ENCODE data around the gene STK24.

STK24 gene

DNA sequence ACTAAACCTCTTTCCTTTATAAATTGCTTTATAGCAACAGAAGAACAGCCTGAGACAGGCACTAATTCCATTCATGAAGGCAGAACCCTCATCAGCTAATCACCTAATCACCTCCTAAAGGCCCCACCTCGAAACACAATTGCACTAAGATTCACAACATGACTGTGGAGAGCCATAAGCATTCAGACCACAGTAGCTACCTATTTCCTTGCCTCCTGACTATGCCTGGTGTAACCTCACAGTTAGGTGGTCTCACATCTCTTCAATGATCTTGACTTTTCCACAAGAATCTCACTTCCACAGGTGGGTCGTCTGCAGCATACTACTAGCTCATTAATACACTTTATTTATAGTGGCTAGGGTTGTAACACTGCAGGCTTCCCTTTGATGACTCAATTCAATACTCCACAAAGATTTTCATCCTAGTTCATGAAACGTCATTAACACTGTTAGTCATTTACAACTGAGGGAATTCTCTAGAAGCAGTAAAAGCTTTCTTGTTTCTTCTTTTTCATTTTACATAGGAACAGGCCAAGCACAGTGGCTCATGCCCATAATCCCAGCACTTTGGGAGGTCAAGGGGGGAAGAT is 27.1 kb downstream of the STK24 start:
- no peak for DNase-seq

DNA sequence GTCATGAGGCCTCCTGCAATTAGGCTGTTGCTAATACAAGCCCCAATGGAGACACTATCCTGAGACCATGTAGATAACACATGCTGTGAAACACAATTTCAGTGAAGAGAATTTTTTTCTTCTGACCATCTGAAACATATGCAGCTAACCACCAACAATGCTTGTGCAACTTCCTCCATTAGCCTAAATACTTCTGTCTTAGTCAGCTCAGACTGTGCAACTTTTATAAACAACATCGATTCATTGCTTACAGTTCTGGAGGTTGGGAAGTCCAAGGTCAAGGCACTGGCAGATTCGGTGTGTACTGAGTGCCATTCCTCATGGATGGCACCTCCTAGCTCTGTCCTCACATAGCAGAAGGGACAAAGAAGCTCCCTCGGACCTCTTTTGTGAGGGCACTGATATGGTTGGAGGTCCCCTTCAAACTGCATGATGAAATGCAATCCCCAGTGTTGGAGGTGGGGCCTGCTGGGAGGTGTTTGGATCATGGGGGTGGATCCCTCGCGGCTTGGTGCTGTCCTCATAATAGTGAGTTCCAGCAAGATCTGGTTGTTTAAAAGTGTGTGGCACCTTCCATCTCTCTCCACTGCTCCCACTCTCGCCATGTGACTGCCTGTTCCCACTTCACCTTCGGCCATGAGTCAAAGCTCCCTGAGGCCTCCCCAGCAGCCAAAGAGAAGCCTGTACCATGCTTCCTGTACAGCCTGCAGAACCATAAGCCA is 27.7 kb downstream of the STK24 start:
- no peak for DNase-seq

DNA sequence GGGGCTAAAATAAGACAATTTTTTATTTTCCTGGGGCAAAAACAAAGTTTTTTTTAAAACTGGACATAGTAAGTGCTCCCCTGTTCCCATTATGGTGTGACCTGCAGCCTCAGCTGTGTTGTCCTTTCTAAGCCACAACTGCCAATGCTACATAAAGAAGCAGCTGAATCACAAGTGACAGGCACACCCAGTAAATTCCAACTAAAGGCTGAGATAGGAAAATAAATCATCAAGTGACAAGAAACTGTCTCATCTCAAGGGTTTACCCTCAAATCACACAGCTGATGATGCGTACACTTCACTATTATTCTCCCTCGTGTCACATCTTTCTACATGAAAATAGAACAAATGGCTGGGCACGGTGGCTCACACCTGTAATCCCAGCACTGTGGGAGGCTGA is 28.7 kb downstream of the STK24 start:
- DNase-seq, result no peak

DNA sequence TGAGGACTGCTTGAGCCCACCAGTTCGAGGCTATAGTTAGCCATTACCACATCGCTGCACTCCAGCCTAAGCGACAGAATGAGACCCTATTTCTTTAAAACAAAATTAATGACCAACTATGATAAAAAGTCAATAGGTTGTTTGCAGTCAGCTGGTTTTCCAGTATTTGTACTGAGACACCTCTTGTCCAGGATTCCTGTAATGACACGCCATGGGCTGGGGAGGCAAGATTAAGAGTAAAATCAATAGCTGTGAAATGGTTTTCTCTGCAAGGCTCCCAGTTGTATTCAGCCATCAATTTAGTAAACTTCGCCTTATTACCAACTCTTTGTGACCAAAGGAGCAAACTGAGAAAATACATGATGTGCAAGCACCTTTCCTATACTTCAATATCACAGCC is 29.5 kb downstream of the STK24 start:
- DNase-seq, result no peak

DNA sequence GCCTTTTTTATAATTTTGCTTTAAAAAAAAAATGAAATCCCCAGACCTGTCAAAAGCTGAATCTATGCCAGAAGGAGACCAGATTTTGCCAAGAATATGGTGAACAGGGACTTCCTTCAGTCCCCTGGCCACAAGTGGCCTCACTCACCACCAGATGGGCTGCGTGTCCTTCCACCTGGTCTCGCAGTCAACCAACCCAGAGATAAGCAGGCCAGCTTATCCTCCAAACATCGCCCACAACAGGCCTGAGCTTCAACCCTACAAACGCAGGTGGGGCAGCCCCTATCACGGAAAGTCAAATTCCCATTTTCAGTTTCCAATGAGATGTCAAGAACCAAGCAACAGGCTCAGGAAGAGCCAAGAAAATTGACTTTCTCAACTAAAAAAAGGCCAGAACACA is 30.5 kb downstream of the STK24 start:
- DNase-seq, result no peak

DNA sequence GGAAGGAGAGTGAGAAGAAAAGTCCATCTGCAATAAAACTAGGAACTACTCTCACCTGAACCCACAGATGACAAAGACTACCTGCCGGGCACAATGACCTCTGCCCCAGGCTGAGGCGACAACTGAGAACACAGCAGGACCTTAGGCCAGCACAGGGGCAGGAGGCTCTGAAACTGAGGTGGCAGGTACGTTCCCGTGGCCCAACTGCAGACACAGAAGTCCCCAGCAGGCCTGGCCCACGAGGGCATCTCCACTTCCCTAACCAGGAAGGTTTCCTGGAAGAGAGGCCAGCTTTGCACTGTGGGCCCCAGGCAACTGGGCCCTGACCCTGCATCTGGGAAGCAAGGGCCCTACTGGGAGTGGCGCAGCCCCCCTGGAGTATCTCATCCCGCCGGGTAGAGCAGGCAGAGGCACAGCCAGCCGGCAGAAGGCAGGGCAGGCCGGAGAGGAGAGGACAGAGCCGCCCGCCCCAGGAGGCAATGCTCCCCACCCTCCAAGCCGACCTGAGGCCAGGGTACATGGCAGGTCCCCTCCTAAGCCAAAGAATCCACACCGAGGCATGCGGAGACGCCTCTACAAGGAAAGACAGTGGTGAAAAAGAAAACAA is 32.7 kb downstream of the STK24 start:
- DNase-seq, result no peak

DNA sequence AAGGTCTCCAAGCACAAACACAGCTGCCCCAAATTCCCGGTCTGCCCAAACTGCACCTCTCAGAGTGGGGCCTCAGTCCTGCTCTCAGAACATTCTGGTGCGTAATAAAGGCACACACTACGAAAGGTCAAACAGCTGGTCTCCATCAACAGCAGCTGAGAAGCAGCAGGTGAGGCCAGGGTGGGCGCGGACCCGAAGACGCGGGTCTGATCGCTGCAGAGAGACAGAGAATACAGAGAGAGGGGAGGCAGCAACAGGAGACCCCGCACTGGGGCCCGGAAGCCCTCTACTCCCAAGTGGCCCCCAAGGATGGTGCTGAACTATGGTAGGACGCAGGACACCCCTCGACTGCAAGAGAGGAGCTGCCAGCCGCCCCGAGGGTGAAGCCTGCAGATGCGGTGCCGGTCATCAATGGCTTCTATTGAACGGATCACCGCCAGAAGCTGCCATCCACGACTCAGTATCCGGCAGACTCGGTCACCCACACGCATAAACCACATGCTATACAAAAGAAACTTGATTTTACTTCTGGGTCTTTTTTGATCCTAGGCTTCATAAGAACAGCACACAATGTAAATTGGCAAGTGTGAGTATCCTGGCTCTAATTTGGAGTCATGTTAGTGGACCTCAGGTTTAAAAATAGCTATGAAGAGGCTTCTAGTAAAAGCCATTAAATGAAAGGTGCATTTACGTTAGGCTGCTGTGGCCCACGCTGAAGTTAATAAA is 33.4 kb downstream of the STK24 start:
- DNase-seq, result no peak

DNA sequence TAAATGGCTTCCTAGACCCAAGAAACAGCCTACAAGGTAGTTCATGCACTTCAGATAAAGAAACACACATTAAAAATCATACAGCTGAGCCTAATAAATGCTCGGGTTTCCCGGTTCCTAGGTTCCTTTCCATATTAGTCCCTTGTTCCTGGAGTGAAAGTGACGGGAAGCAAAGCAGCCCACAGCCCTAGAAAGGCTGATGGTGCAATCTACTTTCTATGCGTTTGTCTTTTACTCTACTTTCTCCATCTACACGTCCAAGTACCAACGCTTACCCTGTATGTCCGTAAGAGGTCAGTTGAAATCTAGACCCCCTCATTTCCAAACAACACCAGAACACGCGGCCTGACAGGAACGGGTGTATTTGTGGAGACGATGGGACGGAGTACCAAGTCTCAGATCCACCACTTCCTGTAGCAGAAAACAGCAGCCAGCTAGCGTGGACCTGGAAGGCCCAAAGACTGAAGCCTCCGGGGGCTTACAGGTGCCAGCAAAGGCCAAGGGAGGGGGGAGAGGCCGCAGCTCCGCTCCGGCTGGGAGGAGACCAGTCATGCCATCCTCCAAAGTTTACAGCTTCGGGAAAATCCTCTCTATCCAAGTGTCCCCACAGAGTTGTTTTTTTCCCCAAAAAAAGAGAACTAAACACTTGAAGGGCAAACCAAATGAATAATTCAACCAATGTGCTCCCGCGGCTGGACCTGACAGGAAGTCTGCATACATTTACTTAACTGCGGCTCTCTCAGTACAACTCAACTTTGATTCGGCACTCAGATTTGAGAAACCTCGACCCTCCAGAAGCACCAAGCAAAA is 34.1 kb downstream of the STK24 start:
- DNase-seq, result no peak

DNA sequence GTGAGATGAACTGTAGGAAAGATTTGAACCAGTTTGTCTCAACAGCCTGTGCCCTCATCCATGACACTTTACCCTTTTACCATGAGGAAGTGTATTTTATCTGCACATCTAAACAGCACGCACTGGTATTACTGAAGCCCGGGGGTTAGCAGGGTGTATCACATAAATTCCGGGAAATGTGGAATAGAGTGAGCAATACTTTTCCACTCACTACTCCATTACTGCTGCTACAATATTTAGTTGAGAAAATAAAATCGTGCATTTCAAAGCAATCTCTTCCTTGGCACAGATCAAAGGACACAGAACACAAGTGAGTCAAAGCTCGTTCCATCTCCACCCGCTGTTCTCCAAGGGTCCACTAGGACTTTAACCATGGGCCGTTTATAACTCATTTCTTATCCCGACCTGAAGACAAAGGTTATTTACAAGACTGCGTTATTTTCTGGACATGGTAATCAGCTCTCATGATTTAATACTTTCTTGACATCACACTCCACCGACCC is 35.2 kb downstream of the STK24 start:
- DNase-seq, result no peak

DNA sequence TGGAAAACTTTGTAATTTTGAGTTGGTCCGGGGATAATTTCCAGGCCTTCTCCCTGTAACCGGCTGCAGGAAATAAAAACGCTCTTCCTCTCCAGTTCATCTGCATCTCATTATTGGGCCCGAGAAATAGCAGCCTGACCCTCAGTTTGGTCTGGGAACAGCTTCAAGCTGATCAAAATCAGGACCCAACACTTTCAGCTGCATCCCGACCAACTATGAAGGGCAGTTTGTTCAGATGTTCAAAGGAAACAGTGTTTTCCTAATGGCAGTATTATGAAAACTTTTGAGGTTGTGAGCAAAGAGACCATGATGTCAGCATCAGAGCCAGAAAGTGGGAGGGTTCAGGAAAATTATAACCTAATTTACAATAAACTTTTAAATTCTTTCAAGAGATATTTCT is 35.7 kb downstream of the STK24 start:
- no peak for DNase-seq

DNA sequence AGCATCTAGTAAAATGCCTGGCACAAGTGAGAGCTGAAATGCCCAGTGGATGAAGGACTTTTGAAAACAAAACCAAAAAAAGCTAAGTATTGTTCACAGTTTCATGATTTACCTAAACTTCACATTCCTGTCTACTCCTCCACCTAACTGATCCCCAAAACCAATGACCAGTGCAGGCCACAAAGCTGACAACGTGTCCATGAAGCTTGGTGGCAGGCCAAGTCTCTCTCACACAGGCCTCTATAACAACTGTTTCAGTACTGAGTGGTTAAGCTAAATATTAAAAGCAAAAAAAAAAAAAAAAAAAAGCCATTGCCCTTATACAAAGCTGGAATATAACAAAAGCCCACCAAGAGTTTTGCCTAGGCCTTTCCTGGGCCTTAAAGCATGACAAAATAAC is 36.4 kb downstream of the STK24 start:
- no peak for DNase-seq

DNA sequence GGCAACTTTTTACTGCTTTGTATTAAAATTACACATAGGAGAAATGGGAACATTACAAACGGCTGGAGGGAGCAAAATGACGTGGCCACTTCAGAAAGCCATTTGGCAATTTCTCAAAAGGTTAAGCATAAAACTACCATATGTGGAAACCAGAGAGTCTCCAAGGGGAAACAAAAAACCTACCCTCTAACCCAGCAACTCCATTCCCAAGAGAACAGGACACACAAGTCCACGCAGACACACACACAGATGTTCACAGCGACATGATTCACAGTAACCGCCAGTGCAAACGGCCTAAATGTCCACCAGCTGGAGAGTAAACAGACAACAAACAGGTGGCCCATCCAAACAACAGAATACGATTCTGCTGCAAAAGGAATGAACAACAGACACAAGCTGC is 37.2 kb downstream of the STK24 start:
- no peak for DNase-seq

DNA sequence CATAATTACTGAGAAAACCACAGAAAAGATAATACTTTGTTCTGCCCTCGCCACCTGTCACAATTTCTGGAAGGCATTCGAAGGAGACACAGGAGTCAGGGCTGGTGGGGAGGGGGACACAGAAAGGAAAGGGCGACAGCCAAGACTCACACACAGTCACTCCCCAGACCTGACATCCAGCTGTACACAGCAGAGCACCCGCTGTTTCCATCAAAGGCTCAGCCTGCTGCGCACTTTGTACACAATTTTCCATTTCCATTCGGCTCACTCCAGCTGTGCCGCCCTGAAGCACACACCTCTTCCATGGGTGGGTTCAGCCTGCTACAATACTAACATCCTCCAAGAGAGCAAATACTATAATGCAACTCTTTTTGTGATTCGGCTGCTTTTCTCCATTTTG is 38.0 kb downstream of the STK24 start:
- DNase-seq, result no peak

DNA sequence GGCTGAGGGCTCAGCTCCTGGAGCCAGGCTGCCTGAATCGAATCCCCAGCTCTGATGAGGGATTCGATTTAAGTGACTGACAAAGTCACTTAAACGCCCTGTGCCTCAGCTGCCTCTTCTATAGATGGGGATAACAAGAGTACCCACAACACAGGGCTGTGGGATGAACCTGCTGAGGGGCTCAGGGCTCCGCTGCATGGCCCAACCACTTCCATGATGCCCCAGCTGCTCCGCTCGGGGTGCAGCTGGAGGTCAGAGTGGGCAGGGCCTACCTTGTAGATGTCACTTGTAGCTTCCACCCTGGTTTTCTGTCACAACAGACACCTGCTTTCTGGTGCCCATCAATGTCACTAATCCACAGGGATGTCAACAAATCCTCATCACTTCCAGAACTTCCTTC is 39.2 kb downstream of the STK24 start:
- DNase-seq, result no peak

DNA sequence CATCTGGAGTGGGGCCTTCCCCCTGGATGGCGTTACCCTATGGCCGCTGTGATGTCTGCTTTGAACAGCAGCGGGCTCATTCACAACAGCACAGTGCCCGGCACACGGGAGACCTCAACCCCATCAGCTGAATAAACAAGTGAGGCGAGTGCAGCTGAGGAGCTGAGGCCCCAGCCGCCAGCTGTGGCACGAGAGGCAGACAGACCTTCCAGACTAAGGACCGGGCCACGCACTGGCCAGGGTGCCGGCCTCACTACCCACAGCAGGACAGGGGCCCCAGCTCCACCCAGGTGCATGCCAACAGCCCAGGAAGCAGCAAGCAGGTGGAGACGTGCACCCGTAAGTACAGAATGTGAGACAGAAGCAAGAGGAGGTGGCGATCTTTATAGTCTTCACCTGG is 39.6 kb downstream of the STK24 start:
- DNase-seq, result no peak

DNA sequence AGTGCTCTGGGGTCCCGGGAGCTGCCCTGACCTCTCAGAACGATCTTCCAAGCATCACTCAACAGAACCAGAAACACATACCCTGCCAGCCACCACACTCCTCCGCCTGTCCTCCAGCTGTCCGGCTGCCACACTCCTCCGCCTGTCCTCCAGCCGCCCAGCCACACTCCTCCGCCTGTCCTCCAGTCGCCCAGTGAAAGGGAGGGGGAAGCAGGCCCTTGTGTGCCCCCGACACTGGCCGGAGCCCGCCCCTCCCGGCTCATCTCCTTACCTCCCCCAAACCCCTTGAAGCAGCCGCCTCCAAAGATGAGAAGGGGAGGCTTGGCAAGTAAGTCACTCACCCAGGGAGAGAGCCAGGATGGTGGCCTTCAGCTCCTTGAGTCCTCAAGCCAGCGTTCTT is 40.2 kb downstream of the STK24 start:
- DNase-seq, result no peak

DNA sequence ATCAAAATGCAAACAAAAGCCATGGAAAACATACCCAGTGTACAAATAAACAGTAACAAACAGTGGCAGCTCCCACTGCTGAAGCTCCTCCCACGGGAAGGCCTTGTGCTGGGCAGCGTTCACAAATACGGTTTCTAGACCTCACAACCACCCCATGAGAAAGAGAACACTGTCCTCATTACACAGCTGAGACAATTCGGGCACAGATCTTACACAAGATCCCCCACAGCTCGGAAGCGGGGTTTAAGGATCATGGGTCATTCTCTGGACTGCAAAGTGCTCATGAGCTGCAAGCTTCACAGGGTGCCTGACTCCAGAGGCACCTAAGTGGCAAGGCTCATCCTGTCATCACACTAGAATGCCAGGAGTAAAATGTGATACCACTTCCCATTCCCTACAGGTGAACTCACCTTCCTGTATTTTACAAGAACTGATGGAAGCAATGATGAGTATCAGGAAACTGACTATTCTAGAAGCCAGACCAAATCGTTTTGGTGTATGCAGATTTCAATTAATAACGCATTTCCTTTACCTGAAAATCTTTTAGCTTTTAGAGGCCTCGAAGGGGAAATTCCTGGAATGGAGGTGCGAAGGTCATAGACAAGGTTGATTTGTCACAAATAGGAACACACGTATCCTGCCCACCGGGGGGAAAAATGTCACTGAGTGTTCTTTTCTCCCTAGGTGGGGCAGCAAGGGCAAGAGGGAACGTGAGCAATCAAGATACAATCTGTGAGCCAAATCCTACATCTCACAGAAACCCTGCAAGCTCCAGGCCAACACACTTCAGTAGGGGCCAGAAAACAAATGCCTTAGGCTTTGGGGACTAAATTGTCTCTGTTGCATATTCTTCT is 41.2 kb downstream of the STK24 start:
- DNase-seq, result no peak

DNA sequence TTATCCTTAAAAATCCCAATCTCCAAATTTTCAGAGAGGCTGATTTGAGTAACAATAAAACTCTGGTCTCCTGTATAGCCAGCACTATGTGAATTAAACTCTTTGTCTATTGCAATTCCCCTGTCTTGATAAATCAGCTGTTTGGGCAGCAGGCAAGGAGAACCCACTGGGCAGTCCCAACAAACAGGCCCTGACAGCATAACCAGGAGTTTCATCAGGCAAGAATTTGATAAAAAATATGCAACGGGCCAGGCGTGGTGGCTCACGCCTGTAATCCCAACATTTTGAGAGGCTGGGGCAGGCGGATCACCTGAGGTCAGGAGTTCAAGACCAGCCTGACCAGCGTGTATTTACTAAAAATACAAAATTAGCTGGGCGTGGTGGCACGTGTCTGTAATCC is 42.1 kb downstream of the STK24 start:
- no peak for DNase-seq

DNA sequence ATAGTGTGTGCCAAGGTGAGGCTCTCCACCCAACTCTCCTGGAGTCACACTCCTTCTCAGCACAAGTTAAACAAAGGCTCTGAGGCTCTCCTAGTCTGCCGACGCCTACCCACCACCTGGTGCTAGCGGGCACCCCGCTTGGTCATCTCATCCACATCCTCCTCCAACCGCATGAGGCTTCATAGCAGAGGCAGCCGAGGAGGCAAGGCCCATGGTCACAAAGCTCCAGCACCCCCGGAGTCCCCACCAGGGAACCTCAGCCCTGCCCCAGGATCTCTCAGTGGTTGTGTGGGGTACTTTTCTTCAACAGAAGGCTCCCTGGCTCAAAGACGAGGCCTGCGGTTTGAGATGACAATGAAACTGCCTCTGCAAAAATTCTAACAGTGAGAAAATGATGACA is 43.0 kb downstream of the STK24 start:
- DNase-seq, result no peak

DNA sequence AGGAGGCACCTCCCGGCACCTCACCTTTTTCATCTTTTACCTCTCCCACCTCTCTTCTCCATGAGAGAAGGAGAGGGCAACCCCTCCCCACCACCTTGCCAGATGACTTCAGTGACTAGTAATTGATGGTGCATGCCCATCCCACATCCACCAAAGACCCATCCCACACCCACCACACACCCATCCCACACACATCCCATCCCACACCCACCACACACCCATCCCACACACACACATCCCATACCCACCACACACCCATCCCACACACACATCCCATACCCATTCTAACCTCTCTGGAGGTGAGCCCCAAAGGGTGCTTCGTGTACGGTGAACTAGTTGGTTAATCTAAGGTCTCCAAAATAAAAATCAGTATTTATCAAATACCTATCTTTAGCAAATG is 44.7 kb downstream of the STK24 start:
- no peak for DNase-seq

DNA sequence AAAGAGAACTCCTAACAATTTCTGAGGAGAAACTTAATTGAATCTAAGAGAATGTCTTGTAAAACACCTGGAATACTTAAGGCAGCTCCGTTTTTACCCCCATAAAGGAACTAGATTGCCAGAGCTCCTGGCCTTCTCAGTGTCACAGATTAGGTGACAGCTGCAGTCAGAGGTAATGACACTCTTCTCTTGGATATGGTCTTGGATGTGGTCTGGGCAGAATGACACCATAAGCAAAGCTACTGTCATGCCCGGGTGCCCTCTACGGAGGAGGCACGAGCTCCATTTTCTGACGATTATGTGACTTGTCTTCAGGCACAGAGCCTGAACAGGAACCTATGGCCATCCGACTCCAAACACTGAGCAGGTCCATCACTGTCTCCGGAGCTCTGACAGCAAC is 46.7 kb downstream of the STK24 start:
- no peak for DNase-seq

DNA sequence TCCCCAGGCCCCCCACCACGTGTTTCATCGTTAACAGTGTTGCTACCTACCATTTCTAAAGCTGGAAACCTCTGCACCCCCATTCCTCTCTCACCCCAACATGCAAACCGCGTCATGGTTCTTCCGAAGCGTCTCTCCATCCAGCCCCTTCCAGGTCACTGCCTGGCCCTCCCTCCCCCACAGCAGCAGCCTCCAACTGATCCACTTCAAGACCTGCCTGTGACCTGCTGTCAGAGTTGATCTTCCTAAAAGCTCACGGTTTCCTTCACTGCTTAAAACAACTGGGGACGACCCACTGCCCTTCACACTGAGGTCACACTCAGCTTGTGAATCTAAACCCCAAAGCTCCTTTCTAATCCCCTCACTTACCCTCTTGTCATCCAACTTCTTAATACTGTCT is 47.7 kb downstream of the STK24 start:
- DNase-seq, result no peak
